GM21515 (cell line): Measurements from ENCODE around the gene WDCP.
"Not testable (repeated sequence)": the region's sequence is repeated elsewhere in the genome, so short reads cannot be mapped to it uniquely, and the experiment has no call there.

Experiments
- ATAC-seq: cut with Tn5 transposase; IDR thresholded peaks from one replicate; pipeline ENCODE4 v1.9.1; 2021; ENCODE audit not compliant: unreplicated experiment

Gene WDCP

GRCh38 chr2:24046930-24047702 is at the start of gene WDCP:
Gene WDCP, minus strand, starts transcription at chr2:24047391. Its CDS starts 7,897 bp downstream, at chr2:24039494.
- peak; percentile 98 for ATAC-seq

- ATAC-seq, result not testable (repeated sequence)
These were observed 48.0 kb upstream of the WDCP start for GRCh38 chr2:24095171-24095677.

GRCh38 chr2:24093270-24093669 is 46.1 kb upstream of the WDCP start:
- not testable (repeated sequence) for ATAC-seq

GRCh38 chr2:24088821-24089359 is 41.7 kb upstream of the WDCP start:
- no peak for ATAC-seq

GRCh38 chr2:24087032-24087431 is 39.8 kb upstream of the WDCP start:
- ATAC-seq, result no peak

- no peak for ATAC-seq
These were observed 39.0 kb upstream of the WDCP start for GRCh38 chr2:24086241-24086640.

GRCh38 chr2:24085200-24085489 is 38.0 kb upstream of the WDCP start:
- ATAC-seq, result no peak

GRCh38 chr2:24084386-24085199 is 37.4 kb upstream of the WDCP start, which contains the start of gene TP53I3:
Gene TP53I3, minus strand, starts transcription at chr2:24084834. Its CDS starts 508 bp downstream, at chr2:24084326.
- ATAC-seq, result peak; percentile 79

- peak; percentile 80 for ATAC-seq
These were observed 36.6 kb upstream of the WDCP start for GRCh38 chr2:24083567-24084385.

GRCh38 chr2:24082787-24083566 is 35.8 kb upstream of the WDCP start:
- ATAC-seq, result no peak

- ATAC-seq, result no peak
These were observed 33.5 kb upstream of the WDCP start for GRCh38 chr2:24080701-24081100.

- no peak for ATAC-seq
These were observed 30.7 kb upstream of the WDCP start for GRCh38 chr2:24077879-24078278.

- ATAC-seq, result no peak
These were observed 30.3 kb upstream of the WDCP start for GRCh38 chr2:24077535-24077877.

GRCh38 chr2:24076849-24077534 is 29.8 kb upstream of the WDCP start:
- ATAC-seq, result peak; percentile 18

- peak; percentile 94 for ATAC-seq
These were observed 29.0 kb upstream of the WDCP start, which contains the start of gene SF3B6 for GRCh38 chr2:24075915-24076848. Gene SF3B6, minus strand, starts transcription at chr2:24076326. Its CDS starts 97 bp downstream, at chr2:24076229.

GRCh38 chr2:24075259-24075658 is 28.1 kb upstream of the WDCP start:
- no peak for ATAC-seq

- no peak for ATAC-seq
These were observed 26.6 kb upstream of the WDCP start for GRCh38 chr2:24073816-24074215.

- no peak for ATAC-seq
These were observed 25.1 kb upstream of the WDCP start for GRCh38 chr2:24072259-24072658.
